HepG2 (cell line): ENCODE results near the gene SGIP1. TPM values are rescaled to one million over a fixed set of nuclear protein-coding genes. Genes with fewer than 3 reads are reported as not detected.
A peak's percentile ranks its signal among the peaks of the same experiment; 100 is the strongest.

Source experiments
- ATAC-seq: fragments of 200-7000 bp; cut with Tn5 transposase; 3 replicates; pipeline ENCODE4 v1.9.1; 2020; ENCODE audit warnings: mild to moderate bottlenecking, moderate library complexity
- BruUV-seq: library from RNA; stranded (reverse); fragments of 400-500 nt; replicated peaks from 2 replicates; lab custom pipeline; 2021; lab: Mats Ljungman, UMichigan
- CTCF ChIA-PET: fragments of 300-600 bp; formaldehyde crosslinking; extraction: SDS; loops from one replicate; lab custom pipeline; 2021; ENCODE audit warnings: low total read pairs, inconsistent platforms, low intra/inter-chr PET ratio; lab: Yijun Ruan, JAX
- POLR2A ChIA-PET: fragments of 350-600 bp; sonication (Branson Sonifier 250); formaldehyde crosslinking; loops from one replicate; lab custom pipeline; 2020; ENCODE audit warnings: antibody characterized with exemption, inconsistent platforms; lab: Yijun Ruan, JAX
- DNase-seq: peaks from one replicate; pipeline ENCODE4 v3.0.0-alpha.2; 2015; ENCODE audit warnings: low spot score
- FAIRE-seq: peaks from 3 replicates; lab custom pipeline; 2011; peaks lifted over from hg19 to GRCh38; lab: Jason Lieb, UNC
- H2AFZ ChIP-seq: one replicate; pipeline ENCODE4 v1.6.1; 2011; ENCODE audit warnings: low read length, inconsistent platforms
- H3K27ac ChIP-seq: fragments of 300-600 bp; 3 replicates; pipeline ENCODE4 v1.8.0; 2011; ENCODE audit warnings: mixed run types, mild to moderate bottlenecking, mixed read lengths, low read length, inconsistent platforms; ENCODE audit not compliant: insufficient read depth; ENCODE audit errors: extremely low read length
- H3K27me3 ChIP-seq, 2 experiments: fragments of 200-600 bp in 1 of 2; 2 replicates in 1 of 2; 3 replicates in 1 of 2; pipeline versions ENCODE4 v1.6.0 to v1.8.0; 2011; ENCODE audit warnings: low read length in 2 of 2, mild to moderate bottlenecking in 2 of 2, moderate library complexity in 2 of 2, inconsistent platforms in 1 of 2; ENCODE audit not compliant: insufficient read depth in 2 of 2, control insufficient read depth in 1 of 2
- H3K36me3 ChIP-seq, 2 experiments: fragments of 200-600 bp in 1 of 2; replicated peaks in 1 of 2; 2 replicates in 1 of 2; 3 replicates in 1 of 2; pipeline versions ENCODE4 v1.5.1 to v1.8.0; 2011; ENCODE audit warnings: low read length in 2 of 2, inconsistent platforms in 1 of 2; ENCODE audit not compliant: insufficient read depth in 2 of 2, control insufficient read depth in 1 of 2
- H3K4me1 ChIP-seq: 2 replicates; pipeline ENCODE4 v1.5.1; 2012; ENCODE audit warnings: low read length, inconsistent platforms; ENCODE audit not compliant: insufficient read depth
- H3K4me2 ChIP-seq: 2 replicates; pipeline ENCODE4 v1.6.0; 2011; ENCODE audit warnings: low read depth, low read length, inconsistent platforms
- H3K4me3 ChIP-seq, 3 experiments: fragments of 200-600 bp in 1 of 3; sonication (generic), shearing (Covaris generic) in 1 of 3; replicated peaks in 1 of 3; 2 replicates each; pipeline ENCODE4 v1.5.1; 2011 to 2016; ENCODE audit warnings: low read length in 3 of 3, inconsistent platforms in 2 of 3, low read depth in 2 of 3, mild to moderate bottlenecking in 2 of 3, control low read depth in 1 of 3, mixed read lengths in 1 of 3; ENCODE audit not compliant: insufficient read depth in 1 of 3
- H3K79me2 ChIP-seq: one replicate; pipeline ENCODE4 v1.6.1; 2011; ENCODE audit warnings: low read length, inconsistent platforms; ENCODE audit not compliant: insufficient read depth
- H3K9ac ChIP-seq: 2 replicates; pipeline ENCODE4 v1.6.0; 2011; ENCODE audit warnings: mild to moderate bottlenecking, low read depth, low read length, inconsistent platforms; ENCODE audit not compliant: insufficient read depth
- H3K9me3 ChIP-seq: 2 replicates; pipeline ENCODE4 v1.5.1; 2012; ENCODE audit warnings: mild to moderate bottlenecking, low read length
- H4K20me1 ChIP-seq: 2 replicates; pipeline ENCODE4 v1.6.0; 2011; ENCODE audit warnings: inconsistent platforms, mild to moderate bottlenecking, low read length, moderate library complexity; ENCODE audit not compliant: insufficient read depth
- CREB1 ChIP-seq, 2 experiments: fragments of 450-650 bp in 1 of 2; IDR thresholded peaks; 2 replicates each; pipeline ENCODE4 v1.6.1; 2016 to 2017; ENCODE audit warnings: control low read depth in 1 of 2, mild to moderate bottlenecking in 1 of 2, missing compliant biosample characterization in 1 of 2, missing genetic modification characterization in 1 of 2
- NR2F2 ChIP-seq: IDR thresholded peaks from 2 replicates; pipeline ENCODE4 v1.6.1; 2012; ENCODE audit warnings: low read depth, inconsistent platforms, borderline replicate concordance
- RBFOX2 ChIP-seq: fragments of 200-400 bp; formaldehyde crosslinking; IDR thresholded peaks from 2 replicates; pipeline ENCODE4 v1.6.1; 2017; ENCODE audit warnings: low read depth, mild to moderate bottlenecking, low read length
- THRA ChIP-seq: sonication (generic); formaldehyde crosslinking; IDR thresholded peaks from 2 replicates; pipeline ENCODE4 v1.4.0; 2020; ENCODE audit warnings: missing genetic modification reagents, borderline replicate concordance
- ZMAT3 ChIP-seq: sonication (generic); formaldehyde crosslinking; conservative IDR thresholded peaks from 2 replicates; pipeline ENCODE4 v1.7.0; 2021; ENCODE audit warnings: missing genetic modification reagents
- ZNF75D ChIP-seq: sonication (generic); formaldehyde crosslinking; IDR thresholded peaks from 2 replicates; pipeline ENCODE4 v1.8.1; 2023; ENCODE audit warnings: missing genetic modification reagents, mild to moderate bottlenecking, borderline replicate concordance
- ZXDC ChIP-seq: sonication (generic); formaldehyde crosslinking; IDR thresholded peaks from 2 replicates; pipeline ENCODE4 v1.5.0; 2020; ENCODE audit warnings: mild to moderate bottlenecking, missing genetic modification reagents
- WGBS: methylation state at CpG from one replicate; pipeline ENCODE4 v1.1.6; 2017; ENCODE audit warnings: low lambda C conversion rate; 5-methylcytosine and 5-hydroxymethylcytosine counted together
- in situ Hi-C: cut with HindIII; loops from 2 replicates; pipeline ENCODE4 v1.10.0; 2017; ENCODE audit warnings: low pct_unique_long_range_greater_than_20kb; ENCODE audit not compliant: extremely low pct_ligation_motif_present
- intact Hi-C: fragments of 100-400 bp; cut with micrococcal nuclease; formaldehyde crosslinking; loops from one replicate; pipeline ENCODE4 v1.10.0; 2022; ENCODE audit not compliant: unreplicated experiment
- polyA plus RNA-seq, 8 experiments: library from polyadenylated mRNA; depleted of rRNA in 3 of 8; stranded (reverse) in 7 of 8; unstranded in 1 of 8; fragments of >200 nt; fragmentation: Illumina TruSeq in 4 of 8; extraction: Trizol in 4 of 8; gene quantifications; 2 replicates each; pipeline versions ENCODE4 v1.2.1 to v1.2.3, GENCODE V29; 2011 to 2016; ENCODE audit warnings: low read depth in 4 of 8, missing spikeins in 1 of 8, mixed read lengths in 1 of 8; ENCODE audit not compliant: insufficient read depth in 1 of 8
- total RNA-seq, 5 experiments: library from RNA; depleted of rRNA; stranded (reverse); fragments of >200 nt; fragmentation: Illumina TruSeq; extraction: Trizol; gene quantifications; 2 replicates each; pipeline ENCODE4 v1.2.3, GENCODE V29; 2016; ENCODE audit warnings: low read depth in 1 of 5

The SGIP1 gene
- total and polyA plus RNA-seq, 2 of the 13 experiments (the other 11 are each of a cell fraction or from before 2014, with no cell fraction given), result not detected

- CTCF ChIA-PET, result no interaction called here
These were observed 862 bp upstream of the SGIP1 start for GRCh38 chr1:66532798-66533783.

GRCh38 chr1:66535061-66535460 lies 1.1 kb downstream of the SGIP1 start:
- POLR2A ChIA-PET, result no interaction called here
- FAIRE-seq, result no peak

More at GRCh38 chr1:66532798-66533783, 862 bp upstream of the SGIP1 start:
- H3K4me1 ChIP-seq, result peaks cover 17% of the 10 kb centered on the region
- in situ Hi-C loops, result no loop called here
- DNase-seq (no peak), FAIRE-seq (no peak), ATAC-seq (no peak)
- 73% methylated on average over 48 of the region's 50 CpGs for WGBS
- TF ChIP-seq ZMAT3 (CRISPR knock-in tag), result no peak
- TF ChIP-seq CREB1 (IDR thresholded peaks at IDR 0.05), result peak; percentile 81
- TF ChIP-seq CREB1 (CRISPR knock-in tag; IDR thresholded peaks at IDR 0.05), result no peak
- H3K4me3 ChIP-seq, result no peak overlapping the region
- H3K27ac ChIP-seq, result no peak overlapping the region
- no TSS peak for BruUV-seq
- no peak overlapping the region for H3K4me2 ChIP-seq
- H2AFZ ChIP-seq, result no peak overlapping the region
- H3K9ac ChIP-seq, result no peak overlapping the region
- H3K36me3 ChIP-seq, result no peaks in the 10 kb centered on the region
- H3K79me2 ChIP-seq, result no peaks in the 10 kb centered on the region
- H4K20me1 ChIP-seq, result no peaks in the 10 kb centered on the region
- H3K9me3 ChIP-seq, result no peaks in the 10 kb centered on the region
- 0 out of 5 replicates have a peak, but pooled peaks cover 0 to 6% of the 10 kb centered on the region in 2 experiments for H3K27me3 ChIP-seq
- POLR2A ChIA-PET, result no interaction called here
- intact Hi-C loops, result no loop called here

More at GRCh38 chr1:66535061-66535460, 1.1 kb downstream of the SGIP1 start:
- H3K4me2 ChIP-seq, result no peak overlapping the region
- TF ChIP-seq ZXDC (CRISPR knock-in tag) (no peak), NR2F2 (no peak), RBFOX2 (no peak), ZNF75D (no peak), THRA (CRISPR knock-in tag) (no peak)
- BruUV-seq, result no TSS peak
- intact Hi-C loops, result no loop called here
- peaks cover 17% of the 10 kb centered on the region for H3K4me1 ChIP-seq
- in situ Hi-C loops, result no loop called here
- H3K4me3 ChIP-seq, result no peak overlapping the region
- DNase-seq (no peak), ATAC-seq (no peak)
- H3K27ac ChIP-seq, result no peak overlapping the region
- H3K9ac ChIP-seq, result no peak overlapping the region
- no peak overlapping the region for H2AFZ ChIP-seq
- no peaks in the 10 kb centered on the region for H3K79me2 ChIP-seq
- H3K9me3 ChIP-seq, result no peaks in the 10 kb centered on the region
- WGBS, result 54% methylated on average over 2 of the region's 2 CpGs
- CTCF ChIA-PET, result no interaction called here
- no peaks in the 10 kb centered on the region for H4K20me1 ChIP-seq
- no peaks in the 10 kb centered on the region for H3K36me3 ChIP-seq
- 0 out of 5 replicates have a peak, but pooled peaks cover 0 to 6% of the 10 kb centered on the region in 2 experiments for H3K27me3 ChIP-seq
